MCF 10A (cell line): ENCODE measurements around the gene DTD1. TPM values are rescaled to one million over a fixed set of nuclear protein-coding genes. Genes with fewer than 3 reads are reported as not detected.

Experiments used
- BruUV-seq: library from RNA; stranded (reverse); fragments of 400-500 nt; replicated peaks from 2 replicates; lab custom pipeline; 2021; lab: Mats Ljungman, UMichigan
- CTCF ChIA-PET: fragments of 300-600 bp; sonication (Branson Sonifier 250); formaldehyde crosslinking; extraction: SDS; loops from one replicate; lab custom pipeline; 2021; ENCODE audit warnings: antibody characterized with exemption, inconsistent platforms; lab: Yijun Ruan, JAX
- POLR2A ChIA-PET: fragments of 300-600, 350-650 bp; sonication (Branson Sonifier 250); formaldehyde crosslinking; extraction: SDS; loops from one replicate; lab custom pipeline; 2020; ENCODE audit warnings: antibody characterized with exemption, inconsistent platforms; lab: Yijun Ruan, JAX
- DNase-seq: peaks from one replicate; pipeline ENCODE4 v3.0.0-alpha.2; 2018; ENCODE audit not compliant: unreplicated experiment
- H3K27ac Mint-ChIP-seq: one replicate; pipeline ENCODE4 v1.8.0; 2022; ENCODE audit warnings: mild to moderate bottlenecking, low read depth, mixed read lengths; ENCODE audit not compliant: unreplicated experiment
- H3K27me3 Mint-ChIP-seq: one replicate; pipeline ENCODE4 v1.8.0; 2022; ENCODE audit warnings: mixed read lengths; ENCODE audit not compliant: insufficient read depth, unreplicated experiment
- H3K36me3 Mint-ChIP-seq: one replicate; pipeline ENCODE4 v1.8.0; 2022; ENCODE audit warnings: mild to moderate bottlenecking, moderate library complexity, mixed read lengths; ENCODE audit not compliant: insufficient read depth, unreplicated experiment
- H3K4me1 Mint-ChIP-seq: one replicate; pipeline ENCODE4 v1.8.0; 2022; ENCODE audit warnings: mixed read lengths; ENCODE audit not compliant: insufficient read depth, unreplicated experiment
- H3K4me3 Mint-ChIP-seq: one replicate; pipeline ENCODE4 v1.8.0; 2022; ENCODE audit warnings: mild to moderate bottlenecking, moderate library complexity, mixed read lengths; ENCODE audit not compliant: unreplicated experiment
- H3K9me3 Mint-ChIP-seq: one replicate; pipeline ENCODE4 v1.8.0; 2022; ENCODE audit warnings: mixed read lengths; ENCODE audit not compliant: unreplicated experiment
- intact Hi-C: fragments of 100-400 bp; cut with micrococcal nuclease; formaldehyde crosslinking; loops from 2 replicates; pipeline ENCODE4 v1.14.1; 2022
- total RNA-seq: library from RNA; stranded (reverse); gene quantifications from 2 replicates; pipeline ENCODE4 v1.2.3, GENCODE V29; 2022
- TF ChIP-seq, protein P1 (sequence below): fragments of 200-600 bp; IDR thresholded peaks from one replicate; pipeline ENCODE4 v1.8.0; 2022; ENCODE audit warnings: antibody characterized with exemption, mild to moderate bottlenecking; ENCODE audit not compliant: unreplicated experiment

The DTD1 gene
- total RNA-seq, 1 experiment from 2014 or later: 101 TPM

GRCh38 chr20:18633411-18633810 lies 45.6 kb downstream of the DTD1 start:
- Mint-ChIP-seq H3K4me1 (no peaks in the 10 kb centered on the region), H3K9me3 (no peaks in the 10 kb centered on the region), H3K27ac (no peak overlapping the region), H3K36me3 (peaks cover 4% of the 10 kb centered on the region), H3K4me3 (no peak overlapping the region), H3K27me3 (no peaks in the 10 kb centered on the region)
- BruUV-seq: no TSS peak
- ChIA-PET POLR2A (interaction anchor here (0.9 kb wide), 1 partner anchor 14 kb away, joined by 3 read pairs; no protein-coding TSS in a partner anchor), CTCF (interaction anchor here (0.6 to 4.9 kb wide), 29 partner anchors 10 to 1226 kb away, joined by 3 to 87 read pairs (median 3); no protein-coding TSS in a partner anchor)
- intact Hi-C loops: loop anchor here (5.0 kb wide), 1 partner anchor 221 kb away; no protein-coding TSS in a partner anchor
- TF ChIP-seq, protein P1, sequence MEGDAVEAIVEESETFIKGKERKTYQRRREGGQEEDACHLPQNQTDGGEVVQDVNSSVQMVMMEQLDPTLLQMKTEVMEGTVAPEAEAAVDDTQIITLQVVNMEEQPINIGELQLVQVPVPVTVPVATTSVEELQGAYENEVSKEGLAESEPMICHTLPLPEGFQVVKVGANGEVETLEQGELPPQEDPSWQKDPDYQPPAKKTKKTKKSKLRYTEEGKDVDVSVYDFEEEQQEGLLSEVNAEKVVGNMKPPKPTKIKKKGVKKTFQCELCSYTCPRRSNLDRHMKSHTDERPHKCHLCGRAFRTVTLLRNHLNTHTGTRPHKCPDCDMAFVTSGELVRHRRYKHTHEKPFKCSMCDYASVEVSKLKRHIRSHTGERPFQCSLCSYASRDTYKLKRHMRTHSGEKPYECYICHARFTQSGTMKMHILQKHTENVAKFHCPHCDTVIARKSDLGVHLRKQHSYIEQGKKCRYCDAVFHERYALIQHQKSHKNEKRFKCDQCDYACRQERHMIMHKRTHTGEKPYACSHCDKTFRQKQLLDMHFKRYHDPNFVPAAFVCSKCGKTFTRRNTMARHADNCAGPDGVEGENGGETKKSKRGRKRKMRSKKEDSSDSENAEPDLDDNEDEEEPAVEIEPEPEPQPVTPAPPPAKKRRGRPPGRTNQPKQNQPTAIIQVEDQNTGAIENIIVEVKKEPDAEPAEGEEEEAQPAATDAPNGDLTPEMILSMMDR: no peak
- no peak for DNase-seq

- H3K9me3 Mint-ChIP-seq: no peaks in the 10 kb centered on the region
- H3K27ac Mint-ChIP-seq: no peak overlapping the region
- no TSS peak for BruUV-seq
- H3K27me3 Mint-ChIP-seq: no peaks in the 10 kb centered on the region
- ChIA-PET POLR2A (no interaction called here), CTCF (interaction anchor here (0.6 to 4.9 kb wide), 12 partner anchors 9 to 1060 kb away, joined by 3 to 87 read pairs (median 3); no protein-coding TSS in a partner anchor)
- H3K36me3 Mint-ChIP-seq: peaks cover 4% of the 10 kb centered on the region
- intact Hi-C loops: loop anchor here (5.0 kb wide), 1 partner anchor 222 kb away; no protein-coding TSS in a partner anchor
- TF ChIP-seq, protein P1: no peak
- H3K4me3 Mint-ChIP-seq: no peak overlapping the region
- no peak for DNase-seq
- H3K4me1 Mint-ChIP-seq: no peaks in the 10 kb centered on the region
These were observed 46.6 kb downstream of the DTD1 start for GRCh38 chr20:18634501-18634900.

DNA sequence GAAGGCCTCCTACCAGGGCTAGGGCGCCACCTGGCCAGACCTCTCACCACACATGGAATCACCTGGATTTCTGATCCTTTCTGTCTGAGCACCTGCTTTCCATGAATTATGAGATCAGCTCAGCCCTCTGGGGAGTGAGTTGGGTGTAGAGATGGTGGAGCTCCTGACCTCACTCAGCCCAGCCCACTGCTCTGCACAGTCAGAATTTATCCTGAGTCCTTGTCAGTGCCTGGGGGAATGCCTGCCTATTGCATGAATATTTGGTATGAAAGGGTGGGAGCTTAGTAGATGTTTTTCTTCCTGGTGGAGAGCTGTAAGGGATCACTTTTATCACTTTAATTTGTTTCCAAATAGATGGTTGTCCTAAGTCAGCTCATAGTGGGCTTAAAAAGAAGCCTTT lies 47.5 kb downstream of the DTD1 start:
- Mint-ChIP-seq H3K27me3 (no peaks in the 10 kb centered on the region), H3K36me3 (peaks cover 4% of the 10 kb centered on the region), H3K27ac (no peak overlapping the region), H3K4me1 (no peaks in the 10 kb centered on the region), H3K9me3 (no peaks in the 10 kb centered on the region), H3K4me3 (no peak overlapping the region)
- TF ChIP-seq, protein P1: no peak
- intact Hi-C loops: no loop called here
- no TSS peak for BruUV-seq
- ChIA-PET CTCF (interaction anchor here (0.5 to 4.9 kb wide), 6 partner anchors 10 to 1031 kb away, joined by 3 to 87 read pairs (median 4); no protein-coding TSS in a partner anchor), POLR2A (no interaction called here)
- no peak for DNase-seq

- Mint-ChIP-seq H3K9me3 (no peaks in the 10 kb centered on the region), H3K4me3 (no peak overlapping the region), H3K36me3 (peaks cover 4% of the 10 kb centered on the region), H3K27ac (no peak overlapping the region), H3K27me3 (no peaks in the 10 kb centered on the region), H3K4me1 (no peaks in the 10 kb centered on the region)
- TF ChIP-seq, protein P1: no peak
- BruUV-seq: no TSS peak
- ChIA-PET CTCF (interaction anchor here (0.6 to 1.4 kb wide), 3 partner anchors 8 to 267 kb away, joined by 3 to 5 read pairs (median 3); partner anchors contain the start of gene RBBP9), POLR2A (no interaction called here)
- no peak for DNase-seq
- intact Hi-C loops: no loop called here
These were observed 49.4 kb downstream of the DTD1 start for GRCh38 chr20:18637224-18637623.
